ENCODE results near the gene SHB. TPM values are rescaled to one million over a fixed set of nuclear protein-coding genes. Genes with fewer than 3 reads are reported as not detected.

The SHB gene
- total and polyA plus RNA-seq, 2 donors (not counting 1 experiment from before 2014, with no cell fraction given), result 9.9 to 13.9 TPM

DNA sequence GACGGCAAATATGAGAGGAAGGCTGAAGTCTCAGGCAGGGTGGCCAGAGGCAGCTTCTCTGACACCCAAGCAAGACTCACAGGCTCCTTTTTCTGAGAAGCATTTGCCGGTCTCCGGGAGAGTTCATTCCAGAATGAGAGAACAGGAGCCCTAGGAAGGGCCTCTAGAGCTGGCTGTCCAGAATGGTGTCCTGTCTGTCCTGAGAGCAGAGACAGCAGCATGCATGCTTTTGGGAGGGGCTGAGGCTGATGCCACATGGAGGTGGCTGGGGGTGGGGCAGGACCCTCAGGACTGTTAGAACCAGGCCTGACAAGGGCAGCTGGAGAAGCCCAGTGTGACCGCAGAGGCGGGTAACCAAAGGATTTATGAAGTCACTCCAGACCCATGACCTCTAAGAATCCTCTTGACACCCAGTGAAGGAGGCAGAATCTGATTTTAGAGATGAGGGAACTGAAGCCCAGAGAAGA, 60.0 kb downstream of the SHB start:
- H4K20me1 ChIP-seq (ENCODE audit: control insufficient read depth, extremely low read depth, insufficient read depth, low read length), result no peaks in the 10 kb centered on the region
- DNase-seq (ENCODE audit: low read depth in 2 of 2), result no peak
- peaks cover 2% of the 10 kb centered on the region for H3K36me3 ChIP-seq (ENCODE audit: control insufficient read depth, insufficient read depth, low read length)
- H2AFZ ChIP-seq (ENCODE audit: low read length), result no peak overlapping the region
- H3K4me2 ChIP-seq (ENCODE audit: extremely low read depth, insufficient read depth, low read length), result no peak overlapping the region
- H3K4me1 ChIP-seq (ENCODE audit: control insufficient read depth, extremely low read depth, insufficient read depth, low read length), result peaks cover 29% of the 10 kb centered on the region
- peak overlapping the region; percentile 17 for H3K9ac ChIP-seq (ENCODE audit: insufficient read depth, low read length)
- no peak overlapping the region for H3K4me3 ChIP-seq (replicated peaks in 1 of 4; ENCODE audit: control extremely low read depth in 1 of 4, insufficient read depth in 1 of 4, low read depth in 3 of 4, low read length in 4 of 4)
- H3K9me3 ChIP-seq (ENCODE audit: control insufficient read depth, insufficient read depth, low read depth, low read length), result no peaks in the 10 kb centered on the region
- H3K27ac ChIP-seq (ENCODE audit: insufficient read depth, low read length), result peak overlapping the region; percentile 96
- H3K79me2 ChIP-seq (ENCODE audit: control insufficient read depth, insufficient read depth, low read length), result peaks cover 60% of the 10 kb centered on the region
- TF ChIP-seq, protein P1, sequence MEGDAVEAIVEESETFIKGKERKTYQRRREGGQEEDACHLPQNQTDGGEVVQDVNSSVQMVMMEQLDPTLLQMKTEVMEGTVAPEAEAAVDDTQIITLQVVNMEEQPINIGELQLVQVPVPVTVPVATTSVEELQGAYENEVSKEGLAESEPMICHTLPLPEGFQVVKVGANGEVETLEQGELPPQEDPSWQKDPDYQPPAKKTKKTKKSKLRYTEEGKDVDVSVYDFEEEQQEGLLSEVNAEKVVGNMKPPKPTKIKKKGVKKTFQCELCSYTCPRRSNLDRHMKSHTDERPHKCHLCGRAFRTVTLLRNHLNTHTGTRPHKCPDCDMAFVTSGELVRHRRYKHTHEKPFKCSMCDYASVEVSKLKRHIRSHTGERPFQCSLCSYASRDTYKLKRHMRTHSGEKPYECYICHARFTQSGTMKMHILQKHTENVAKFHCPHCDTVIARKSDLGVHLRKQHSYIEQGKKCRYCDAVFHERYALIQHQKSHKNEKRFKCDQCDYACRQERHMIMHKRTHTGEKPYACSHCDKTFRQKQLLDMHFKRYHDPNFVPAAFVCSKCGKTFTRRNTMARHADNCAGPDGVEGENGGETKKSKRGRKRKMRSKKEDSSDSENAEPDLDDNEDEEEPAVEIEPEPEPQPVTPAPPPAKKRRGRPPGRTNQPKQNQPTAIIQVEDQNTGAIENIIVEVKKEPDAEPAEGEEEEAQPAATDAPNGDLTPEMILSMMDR (conservative IDR thresholded peaks at IDR 0.05 in 1 of 2, IDR thresholded peaks at IDR 0.05 in 1 of 2; ENCODE audit: low read depth in 1 of 2, low read length in 2 of 2), result no peak
- no peak for TF ChIP-seq EZH2 (IDR thresholded peaks at IDR 0.05; ENCODE audit: low read length, missing control alignments)
- H3K27me3 ChIP-seq (ENCODE audit: control insufficient read depth, insufficient read depth, low read length), result no peaks in the 10 kb centered on the region

DNA sequence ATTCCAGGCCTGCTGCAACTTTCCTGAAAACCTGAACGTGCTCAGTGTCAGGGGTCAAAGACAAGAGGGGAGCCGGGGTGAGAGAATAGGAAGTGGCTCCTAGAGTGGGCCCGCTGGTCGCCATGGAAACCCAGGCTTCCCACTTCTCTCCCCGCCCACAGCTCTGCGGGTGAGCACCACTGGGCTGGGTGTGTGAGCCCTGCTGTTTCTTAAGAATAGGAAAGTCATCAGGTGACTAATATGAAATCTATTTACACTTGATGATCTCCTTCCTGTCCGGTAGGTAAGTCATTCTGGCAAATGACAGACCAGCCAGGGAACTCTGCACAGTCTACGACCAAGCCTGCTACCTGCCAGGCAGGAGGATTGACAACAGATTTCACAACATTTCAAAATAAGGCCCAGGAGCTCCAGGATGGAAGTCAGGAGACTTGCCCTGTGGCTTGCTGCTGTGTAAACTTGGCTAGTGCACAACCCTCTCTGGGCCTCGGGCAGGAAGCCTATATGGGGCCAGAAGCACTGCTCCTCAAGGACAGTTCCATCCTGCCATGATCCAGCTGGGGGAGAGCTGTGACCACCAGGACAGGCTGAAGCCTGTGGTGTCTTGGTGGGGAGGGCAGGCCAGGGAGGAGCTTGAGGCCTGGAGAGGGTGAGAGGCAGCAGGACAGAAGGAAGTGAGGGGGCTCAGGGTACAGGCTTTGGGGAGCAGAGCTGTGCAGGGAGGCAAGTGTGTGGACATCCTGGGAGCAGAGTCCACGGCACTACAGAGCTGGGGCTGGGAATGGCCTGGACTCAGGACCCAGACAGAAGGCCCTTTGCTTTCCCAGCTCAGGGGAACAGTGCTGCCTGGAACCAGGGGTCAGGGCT, 60.6 kb downstream of the SHB start:
- no peak overlapping the region for H2AFZ ChIP-seq (ENCODE audit: low read length)
- H3K4me3 ChIP-seq (replicated peaks in 1 of 4; ENCODE audit: control extremely low read depth in 1 of 4, insufficient read depth in 1 of 4, low read depth in 3 of 4, low read length in 4 of 4), result no peak overlapping the region
- peaks cover 2% of the 10 kb centered on the region for H3K36me3 ChIP-seq (ENCODE audit: control insufficient read depth, insufficient read depth, low read length)
- no peaks in the 10 kb centered on the region for H3K9me3 ChIP-seq (ENCODE audit: control insufficient read depth, insufficient read depth, low read depth, low read length)
- DNase-seq (ENCODE audit: low read depth in 2 of 2), result peak; percentile 74 to 96
- peaks cover 62% of the 10 kb centered on the region for H3K79me2 ChIP-seq (ENCODE audit: control insufficient read depth, insufficient read depth, low read length)
- peak overlapping the region; percentile 17 for H3K9ac ChIP-seq (ENCODE audit: insufficient read depth, low read length)
- TF ChIP-seq, protein P1 (conservative IDR thresholded peaks at IDR 0.05 in 1 of 2, IDR thresholded peaks at IDR 0.05 in 1 of 2; ENCODE audit: low read depth in 1 of 2, low read length in 2 of 2), result no peak
- TF ChIP-seq EZH2 (IDR thresholded peaks at IDR 0.05; ENCODE audit: low read length, missing control alignments), result no peak
- H4K20me1 ChIP-seq (ENCODE audit: control insufficient read depth, extremely low read depth, insufficient read depth, low read length), result no peaks in the 10 kb centered on the region
- peak overlapping the region; percentile 54 for H3K4me2 ChIP-seq (ENCODE audit: extremely low read depth, insufficient read depth, low read length)
- H3K4me1 ChIP-seq (ENCODE audit: control insufficient read depth, extremely low read depth, insufficient read depth, low read length), result peaks cover 29% of the 10 kb centered on the region
- H3K27ac ChIP-seq (ENCODE audit: insufficient read depth, low read length), result peak overlapping the region; percentile 96
- no peaks in the 10 kb centered on the region for H3K27me3 ChIP-seq (ENCODE audit: control insufficient read depth, insufficient read depth, low read length)

DNA sequence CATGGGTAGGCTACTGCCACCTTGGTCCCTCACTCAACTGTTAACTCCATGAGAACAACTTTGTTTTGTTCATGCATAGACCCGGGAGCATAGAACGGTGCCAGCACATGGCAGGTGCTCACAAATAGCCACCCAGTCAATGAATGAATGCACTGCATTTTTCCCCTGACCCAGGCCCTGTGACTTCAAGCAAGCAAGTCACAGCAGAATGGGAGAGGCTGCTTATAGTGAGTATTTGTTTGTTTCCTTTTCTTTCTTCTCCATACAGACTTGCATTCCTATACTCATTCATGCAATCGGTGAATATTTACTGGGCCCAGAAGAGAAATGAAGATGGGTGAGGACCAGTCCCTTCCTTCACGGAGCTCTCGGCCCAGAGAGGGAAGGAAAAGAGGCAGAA, 62.0 kb downstream of the SHB start:
- TF ChIP-seq EZH2 (IDR thresholded peaks at IDR 0.05; ENCODE audit: low read length, missing control alignments), result no peak
- TF ChIP-seq, protein P1 (conservative IDR thresholded peaks at IDR 0.05 in 1 of 2, IDR thresholded peaks at IDR 0.05 in 1 of 2; ENCODE audit: low read depth in 1 of 2, low read length in 2 of 2), result no peak
- H3K36me3 ChIP-seq (ENCODE audit: control insufficient read depth, insufficient read depth, low read length), result peaks cover under 1% of the 10 kb centered on the region
- no peak for DNase-seq (ENCODE audit: low read depth in 2 of 2)
- H3K27me3 ChIP-seq (ENCODE audit: control insufficient read depth, insufficient read depth, low read length), result no peaks in the 10 kb centered on the region
- no peak overlapping the region for H2AFZ ChIP-seq (ENCODE audit: low read length)
- no peak overlapping the region for H3K4me3 ChIP-seq (replicated peaks in 1 of 4; ENCODE audit: control extremely low read depth in 1 of 4, insufficient read depth in 1 of 4, low read depth in 3 of 4, low read length in 4 of 4)
- H3K9ac ChIP-seq (ENCODE audit: insufficient read depth, low read length), result no peak overlapping the region
- peak overlapping the region; percentile 96 for H3K27ac ChIP-seq (ENCODE audit: insufficient read depth, low read length)
- peaks cover 29% of the 10 kb centered on the region for H3K4me1 ChIP-seq (ENCODE audit: control insufficient read depth, extremely low read depth, insufficient read depth, low read length)
- H4K20me1 ChIP-seq (ENCODE audit: control insufficient read depth, extremely low read depth, insufficient read depth, low read length), result no peaks in the 10 kb centered on the region
- H3K4me2 ChIP-seq (ENCODE audit: extremely low read depth, insufficient read depth, low read length), result no peak overlapping the region
- H3K79me2 ChIP-seq (ENCODE audit: control insufficient read depth, insufficient read depth, low read length), result peaks cover 58% of the 10 kb centered on the region
- H3K9me3 ChIP-seq (ENCODE audit: control insufficient read depth, insufficient read depth, low read depth, low read length), result no peaks in the 10 kb centered on the region
